Ovary (tissue), 3 donors: ENCODE data around the gene CPNE6.

Source experiments
- POLR2A ChIP-seq: fragments of 450-650 bp; IDR thresholded peaks from one replicate; pipeline ENCODE4 v1.6.1; 2017; ENCODE audit warnings: antibody characterized with exemption, mild to moderate bottlenecking, moderate library complexity
- TF ChIP-seq, protein P1 (sequence below), 3 donors: fragments of 450-650 bp in 2 of 3; fragments of 200-600 bp in 1 of 3; IDR thresholded peaks; one replicate each; pipeline versions ENCODE4 v1.5.1 to v1.8.0; 2016 to 2022; ENCODE audit warnings: antibody characterized with exemption in 3 of 3, mild to moderate bottlenecking in 1 of 3
- donor health status: DM: no; HTN: no; CAD: no.

- TF ChIP-seq, protein P1, sequence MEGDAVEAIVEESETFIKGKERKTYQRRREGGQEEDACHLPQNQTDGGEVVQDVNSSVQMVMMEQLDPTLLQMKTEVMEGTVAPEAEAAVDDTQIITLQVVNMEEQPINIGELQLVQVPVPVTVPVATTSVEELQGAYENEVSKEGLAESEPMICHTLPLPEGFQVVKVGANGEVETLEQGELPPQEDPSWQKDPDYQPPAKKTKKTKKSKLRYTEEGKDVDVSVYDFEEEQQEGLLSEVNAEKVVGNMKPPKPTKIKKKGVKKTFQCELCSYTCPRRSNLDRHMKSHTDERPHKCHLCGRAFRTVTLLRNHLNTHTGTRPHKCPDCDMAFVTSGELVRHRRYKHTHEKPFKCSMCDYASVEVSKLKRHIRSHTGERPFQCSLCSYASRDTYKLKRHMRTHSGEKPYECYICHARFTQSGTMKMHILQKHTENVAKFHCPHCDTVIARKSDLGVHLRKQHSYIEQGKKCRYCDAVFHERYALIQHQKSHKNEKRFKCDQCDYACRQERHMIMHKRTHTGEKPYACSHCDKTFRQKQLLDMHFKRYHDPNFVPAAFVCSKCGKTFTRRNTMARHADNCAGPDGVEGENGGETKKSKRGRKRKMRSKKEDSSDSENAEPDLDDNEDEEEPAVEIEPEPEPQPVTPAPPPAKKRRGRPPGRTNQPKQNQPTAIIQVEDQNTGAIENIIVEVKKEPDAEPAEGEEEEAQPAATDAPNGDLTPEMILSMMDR (IDR thresholded peaks at IDR 0.05): no peak
- TF ChIP-seq POLR2A: no peak
Observed at GRCh38 chr14:24110523-24110922, 39.2 kb downstream of the CPNE6 start.
